ENCODE data around the gene CRACR2B.

DNA sequence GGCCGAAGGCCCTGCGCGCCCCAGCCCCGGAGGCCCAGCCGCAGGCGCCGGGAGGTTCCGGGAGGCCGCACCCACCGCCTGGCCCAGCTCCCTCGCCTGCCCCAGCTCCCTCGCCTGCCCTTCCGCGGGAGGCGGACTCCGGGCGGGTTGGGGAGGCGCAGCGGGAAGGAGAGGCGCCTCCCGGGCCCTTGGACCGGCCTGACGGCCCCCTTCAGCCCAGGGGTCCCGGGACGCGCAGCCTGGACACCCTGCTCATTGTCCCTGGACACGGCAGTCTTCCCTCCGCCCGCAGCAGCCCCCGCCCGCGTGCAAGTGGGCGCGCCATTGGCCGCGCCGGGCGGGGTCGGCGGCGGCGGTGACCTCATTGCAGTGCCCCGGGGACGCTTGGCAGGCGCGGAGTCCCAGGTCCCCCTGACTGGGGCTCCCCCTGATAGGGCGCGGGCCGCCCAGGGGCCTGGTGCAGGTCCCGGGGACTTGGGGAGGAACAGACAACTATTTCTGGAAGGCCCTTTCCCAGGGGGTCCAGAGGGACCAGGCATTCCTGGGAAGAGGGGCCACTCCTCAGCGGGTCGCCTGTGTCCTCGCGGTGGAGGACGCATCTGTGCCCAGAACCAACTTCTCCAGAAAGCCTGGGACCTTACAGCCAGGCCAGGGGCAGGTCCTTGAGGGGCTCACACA lies 5.5 kb downstream of the CRACR2B start:
- TF ChIP-seq, protein P1, sequence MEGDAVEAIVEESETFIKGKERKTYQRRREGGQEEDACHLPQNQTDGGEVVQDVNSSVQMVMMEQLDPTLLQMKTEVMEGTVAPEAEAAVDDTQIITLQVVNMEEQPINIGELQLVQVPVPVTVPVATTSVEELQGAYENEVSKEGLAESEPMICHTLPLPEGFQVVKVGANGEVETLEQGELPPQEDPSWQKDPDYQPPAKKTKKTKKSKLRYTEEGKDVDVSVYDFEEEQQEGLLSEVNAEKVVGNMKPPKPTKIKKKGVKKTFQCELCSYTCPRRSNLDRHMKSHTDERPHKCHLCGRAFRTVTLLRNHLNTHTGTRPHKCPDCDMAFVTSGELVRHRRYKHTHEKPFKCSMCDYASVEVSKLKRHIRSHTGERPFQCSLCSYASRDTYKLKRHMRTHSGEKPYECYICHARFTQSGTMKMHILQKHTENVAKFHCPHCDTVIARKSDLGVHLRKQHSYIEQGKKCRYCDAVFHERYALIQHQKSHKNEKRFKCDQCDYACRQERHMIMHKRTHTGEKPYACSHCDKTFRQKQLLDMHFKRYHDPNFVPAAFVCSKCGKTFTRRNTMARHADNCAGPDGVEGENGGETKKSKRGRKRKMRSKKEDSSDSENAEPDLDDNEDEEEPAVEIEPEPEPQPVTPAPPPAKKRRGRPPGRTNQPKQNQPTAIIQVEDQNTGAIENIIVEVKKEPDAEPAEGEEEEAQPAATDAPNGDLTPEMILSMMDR (IDR thresholded peaks at IDR 0.05; ENCODE audit: insufficient read depth, low read length) = no peak
- no peak for TF ChIP-seq GABPA (IDR thresholded peaks at IDR 0.05; ENCODE audit: low read depth)
